OCI-LY3 (cell line): ENCODE data around the gene B4GALNT2.

Experiments used
- EZH2phosphoT487 ChIP-seq: fragments of 200-600 bp; shearing (Covaris generic); IDR thresholded peaks from 2 replicates; pipeline ENCODE4 v1.6.1; 2018; ENCODE audit warnings: antibody characterized with exemption, mixed run types, low read depth
- TF ChIP-seq, protein P1 (sequence below): fragments of 200-600, 300-600 bp; sonication (generic); IDR thresholded peaks from 2 replicates; pipeline ENCODE4 v1.5.1; 2014; ENCODE audit warnings: antibody characterized with exemption, low read length, low read depth

DNA sequence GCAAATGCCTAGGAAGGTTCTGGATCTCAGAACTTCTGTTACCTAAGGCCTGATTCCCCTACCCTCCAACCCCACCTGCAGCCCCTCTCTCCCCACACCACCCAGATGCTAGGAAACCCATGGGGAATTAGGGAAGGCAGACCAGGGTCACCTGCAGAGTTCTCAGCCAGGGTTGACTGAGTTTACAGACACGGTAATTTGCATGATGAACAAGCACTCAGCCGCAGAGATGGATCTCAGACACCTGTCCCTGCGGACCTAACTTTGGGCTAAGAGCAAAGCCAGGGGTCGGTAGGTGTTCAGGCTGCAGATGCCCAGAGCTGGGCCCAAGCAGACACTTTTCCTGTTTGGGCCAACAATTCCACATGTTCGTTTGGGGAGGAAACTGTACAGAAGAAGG, 80.8 kb downstream of the B4GALNT2 start:
- TF ChIP-seq, protein P1, sequence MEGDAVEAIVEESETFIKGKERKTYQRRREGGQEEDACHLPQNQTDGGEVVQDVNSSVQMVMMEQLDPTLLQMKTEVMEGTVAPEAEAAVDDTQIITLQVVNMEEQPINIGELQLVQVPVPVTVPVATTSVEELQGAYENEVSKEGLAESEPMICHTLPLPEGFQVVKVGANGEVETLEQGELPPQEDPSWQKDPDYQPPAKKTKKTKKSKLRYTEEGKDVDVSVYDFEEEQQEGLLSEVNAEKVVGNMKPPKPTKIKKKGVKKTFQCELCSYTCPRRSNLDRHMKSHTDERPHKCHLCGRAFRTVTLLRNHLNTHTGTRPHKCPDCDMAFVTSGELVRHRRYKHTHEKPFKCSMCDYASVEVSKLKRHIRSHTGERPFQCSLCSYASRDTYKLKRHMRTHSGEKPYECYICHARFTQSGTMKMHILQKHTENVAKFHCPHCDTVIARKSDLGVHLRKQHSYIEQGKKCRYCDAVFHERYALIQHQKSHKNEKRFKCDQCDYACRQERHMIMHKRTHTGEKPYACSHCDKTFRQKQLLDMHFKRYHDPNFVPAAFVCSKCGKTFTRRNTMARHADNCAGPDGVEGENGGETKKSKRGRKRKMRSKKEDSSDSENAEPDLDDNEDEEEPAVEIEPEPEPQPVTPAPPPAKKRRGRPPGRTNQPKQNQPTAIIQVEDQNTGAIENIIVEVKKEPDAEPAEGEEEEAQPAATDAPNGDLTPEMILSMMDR = no peak
- no peak for TF ChIP-seq EZH2phosphoT487
